Spleen (tissue), 7 donors: ENCODE results near the gene RAB29.

Experiments
- CTCF ChIP-seq, 11 experiments: fragments of 200-600 bp in 7 of 11; fragments of 450-650 bp in 4 of 11; sonication (generic) in 4 of 11; IDR thresholded peaks in 8 of 11; conservative IDR thresholded peaks in 3 of 11; 1 replicate in 7 of 11; 2 replicates in 4 of 11; pipeline versions ENCODE4 v1.4.0 to v1.8.0; 2016 to 2021; ENCODE audit warnings: antibody characterized with exemption in 11 of 11, inconsistent platforms in 4 of 11, mild to moderate bottlenecking in 1 of 11
- POLR2A ChIP-seq, 3 donors: fragments of 450-650 bp; IDR thresholded peaks; one replicate each; pipeline ENCODE4 v1.5.1; 2017; ENCODE audit warnings: antibody characterized with exemption in 3 of 3, mild to moderate bottlenecking in 1 of 3
- POLR2AphosphoS5 ChIP-seq, 3 donors: sonication (generic); formaldehyde crosslinking; IDR thresholded peaks; one replicate each; pipeline ENCODE4 v1.5.1; 2017; ENCODE audit warnings: antibody characterized with exemption in 3 of 3
- donor health status: DM: no; HTN: no; CAD: no; lungs with moderate emphysema.
- donor health status: DM: no; HTN: no; CAD: no.
- donor health status: DM: no; HTN: no; CAD: no.

- no peak for TF ChIP-seq CTCF (IDR thresholded peaks at IDR 0.05 in 8 of 11, conservative IDR thresholded peaks at IDR 0.05 in 3 of 11)
- no peak for TF ChIP-seq POLR2A (IDR thresholded peaks at IDR 0.05)
- no peak for TF ChIP-seq POLR2AphosphoS5 (IDR thresholded peaks at IDR 0.05)
Measured at GRCh38 chr1:205809942-205810345, 34.7 kb upstream of the RAB29 start.
